Measurements from ENCODE around the gene EIF1. TPM values are rescaled to one million over a fixed set of nuclear protein-coding genes. Genes with fewer than 3 reads are reported as not detected.

Gene EIF1
- total RNA-seq, 1 experiment from 2014 or later: 1,082 TPM

DNA sequence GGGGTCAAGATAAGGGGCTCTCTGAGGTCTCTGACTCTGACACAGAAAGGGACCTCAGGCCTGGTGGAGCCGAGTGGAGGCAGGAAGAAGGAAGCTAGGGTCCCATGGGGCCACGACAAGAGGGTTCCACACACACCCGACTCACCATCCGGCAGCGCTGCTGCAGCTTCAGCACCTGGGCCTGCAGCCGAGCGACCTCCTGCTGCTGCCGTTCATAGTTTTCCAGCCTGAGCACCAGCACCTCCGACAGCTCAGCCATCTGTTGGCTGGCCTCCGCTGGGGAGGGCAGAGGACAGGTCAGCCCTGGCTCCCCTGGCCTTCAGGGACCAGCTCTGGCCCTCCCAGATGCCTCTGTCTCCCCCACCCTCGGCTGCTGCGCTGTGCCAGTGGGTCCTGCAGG lies 39.4 kb downstream of the EIF1 start (continued):
- TF ChIP-seq, protein P1, sequence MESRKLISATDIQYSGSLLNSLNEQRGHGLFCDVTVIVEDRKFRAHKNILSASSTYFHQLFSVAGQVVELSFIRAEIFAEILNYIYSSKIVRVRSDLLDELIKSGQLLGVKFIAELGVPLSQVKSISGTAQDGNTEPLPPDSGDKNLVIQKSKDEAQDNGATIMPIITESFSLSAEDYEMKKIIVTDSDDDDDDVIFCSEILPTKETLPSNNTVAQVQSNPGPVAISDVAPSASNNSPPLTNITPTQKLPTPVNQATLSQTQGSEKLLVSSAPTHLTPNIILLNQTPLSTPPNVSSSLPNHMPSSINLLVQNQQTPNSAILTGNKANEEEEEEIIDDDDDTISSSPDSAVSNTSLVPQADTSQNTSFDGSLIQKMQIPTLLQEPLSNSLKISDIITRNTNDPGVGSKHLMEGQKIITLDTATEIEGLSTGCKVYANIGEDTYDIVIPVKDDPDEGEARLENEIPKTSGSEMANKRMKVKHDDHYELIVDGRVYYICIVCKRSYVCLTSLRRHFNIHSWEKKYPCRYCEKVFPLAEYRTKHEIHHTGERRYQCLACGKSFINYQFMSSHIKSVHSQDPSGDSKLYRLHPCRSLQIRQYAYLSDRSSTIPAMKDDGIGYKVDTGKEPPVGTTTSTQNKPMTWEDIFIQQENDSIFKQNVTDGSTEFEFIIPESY (IDR thresholded peaks at IDR 0.05; ENCODE audit: extremely low read depth, insufficient replicate concordance, low read length): no peak
- TF ChIP-seq ZFX (IDR thresholded peaks at IDR 0.05): no peak
- no peak for TF ChIP-seq EZH2phosphoT487 (IDR thresholded peaks at IDR 0.05; ENCODE audit: borderline replicate concordance)

DNA sequence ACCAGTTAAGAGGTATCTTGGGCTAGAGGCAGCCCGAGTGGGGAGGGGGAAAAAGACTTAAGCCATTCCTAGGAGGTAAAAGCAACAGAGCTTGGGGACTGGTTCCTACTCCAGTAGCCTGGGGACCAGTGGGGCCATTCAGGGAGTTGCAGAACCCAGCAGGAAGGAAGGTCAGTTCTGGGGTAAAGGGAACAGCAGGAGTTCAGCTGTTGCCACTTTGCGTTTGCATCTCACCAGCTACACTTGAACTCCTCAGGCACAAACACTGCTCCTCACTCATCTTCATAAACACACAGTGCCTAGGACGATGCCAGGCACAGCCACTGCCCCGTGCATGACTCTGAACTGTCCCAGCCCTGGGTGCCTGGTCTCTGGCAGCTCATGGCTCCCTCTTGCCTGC lies 41.8 kb downstream of the EIF1 start:
- no peaks in the 10 kb centered on the region for H3K27me3 ChIP-seq (ENCODE audit: insufficient read depth, low read length)
- ChIA-PET POLR2A (interaction anchor here (0.8 to 2.4 kb wide), 2 partner anchors 35 to 41 kb away, joined by 3 to 7 read pairs; no protein-coding TSS in a partner anchor), RAD21 (ENCODE audit: low non-redundant PET in 1 of 2, low total read pairs in 2 of 2, uncharacterized antibody in 2 of 2, unreplicated experiment in 2 of 2) (no interaction called here), CTCF (interaction anchor here (1.1 kb wide), 1 partner anchor 10 kb away, joined by 3 read pairs; no protein-coding TSS in a partner anchor)
- TF ChIP-seq, protein P2, sequence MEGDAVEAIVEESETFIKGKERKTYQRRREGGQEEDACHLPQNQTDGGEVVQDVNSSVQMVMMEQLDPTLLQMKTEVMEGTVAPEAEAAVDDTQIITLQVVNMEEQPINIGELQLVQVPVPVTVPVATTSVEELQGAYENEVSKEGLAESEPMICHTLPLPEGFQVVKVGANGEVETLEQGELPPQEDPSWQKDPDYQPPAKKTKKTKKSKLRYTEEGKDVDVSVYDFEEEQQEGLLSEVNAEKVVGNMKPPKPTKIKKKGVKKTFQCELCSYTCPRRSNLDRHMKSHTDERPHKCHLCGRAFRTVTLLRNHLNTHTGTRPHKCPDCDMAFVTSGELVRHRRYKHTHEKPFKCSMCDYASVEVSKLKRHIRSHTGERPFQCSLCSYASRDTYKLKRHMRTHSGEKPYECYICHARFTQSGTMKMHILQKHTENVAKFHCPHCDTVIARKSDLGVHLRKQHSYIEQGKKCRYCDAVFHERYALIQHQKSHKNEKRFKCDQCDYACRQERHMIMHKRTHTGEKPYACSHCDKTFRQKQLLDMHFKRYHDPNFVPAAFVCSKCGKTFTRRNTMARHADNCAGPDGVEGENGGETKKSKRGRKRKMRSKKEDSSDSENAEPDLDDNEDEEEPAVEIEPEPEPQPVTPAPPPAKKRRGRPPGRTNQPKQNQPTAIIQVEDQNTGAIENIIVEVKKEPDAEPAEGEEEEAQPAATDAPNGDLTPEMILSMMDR (IDR thresholded peaks at IDR 0.05 in 2 of 3, conservative IDR thresholded peaks at IDR 0.05 in 1 of 3; ENCODE audit: borderline replicate concordance in 1 of 3, insufficient read depth in 1 of 3, low read depth in 2 of 3, low read length in 2 of 3): no peak
- no peak for TF ChIP-seq EZH2phosphoT487 (IDR thresholded peaks at IDR 0.05; ENCODE audit: borderline replicate concordance)
- no peak for TF ChIP-seq YY1 (IDR thresholded peaks at IDR 0.05; ENCODE audit: extremely low read depth, insufficient replicate concordance, low read depth, low read length)
- TF ChIP-seq TCF7L2 (IDR thresholded peaks at IDR 0.05; ENCODE audit: borderline replicate concordance, extremely low read depth, insufficient read depth, insufficient read length): no peak
- TF ChIP-seq CEBPB (IDR thresholded peaks at IDR 0.05; ENCODE audit: low read depth): no peak
- TF ChIP-seq POLR2AphosphoS5 (IDR thresholded peaks at IDR 0.05; ENCODE audit: low read depth, low read length): no peak
- TF ChIP-seq JUND (IDR thresholded peaks at IDR 0.05): no peak
- no peak for TF ChIP-seq EGR1 (IDR thresholded peaks at IDR 0.05; ENCODE audit: low read depth)
- no peak for TF ChIP-seq ZNF274 (IDR thresholded peaks at IDR 0.05; ENCODE audit: low read depth, low read length)
- TF ChIP-seq FOSL1 (IDR thresholded peaks at IDR 0.05; ENCODE audit: low read depth): no peak
- no peak for TF ChIP-seq POLR2A (IDR thresholded peaks at IDR 0.05; ENCODE audit: borderline replicate concordance, extremely low read depth, insufficient read depth, insufficient read length)
- DNase-seq (ENCODE audit: low read depth, low spot score) (no peak), ATAC-seq (no peak)
- no peaks in the 10 kb centered on the region for H3K9me2 ChIP-seq (ENCODE audit: insufficient read depth)
- no peaks in the 10 kb centered on the region for H4K20me1 ChIP-seq (ENCODE audit: insufficient read depth)
- no peak overlapping the region for H3K4me3 ChIP-seq (replicated peaks in 1 of 2; ENCODE audit: low read depth in 1 of 2, low read length in 2 of 2)
- H3K9ac ChIP-seq (ENCODE audit: low read length): no peak overlapping the region
- no peaks in the 10 kb centered on the region for H3K79me2 ChIP-seq (ENCODE audit: insufficient read depth, low read length)
- no peak overlapping the region for H3K27ac ChIP-seq (ENCODE audit: low read depth, low read length)
- BruUV-seq (replicated peaks): no TSS peak
- intact Hi-C loops (cut with micrococcal nuclease): no loop called here
- H2AFZ ChIP-seq (ENCODE audit: low read depth, low read length, poor library complexity, severe bottlenecking): no peak overlapping the region
- H3K36me3 ChIP-seq (ENCODE audit: control insufficient read depth in 1 of 2, insufficient read depth in 2 of 2, low read length in 2 of 2): no peaks in the 10 kb centered on the region
- no peaks in the 10 kb centered on the region for H3K9me3 ChIP-seq (ENCODE audit: control insufficient read depth in 1 of 2, insufficient read depth in 1 of 2, low read depth in 1 of 2, low read length in 2 of 2)
- H3K4me2 ChIP-seq (ENCODE audit: low read length): no peak overlapping the region
- peaks cover 0 to 17% of the 10 kb centered on the region in 2 experiments; a peak in 2 of 4 replicates for H3K4me1 ChIP-seq (ENCODE audit: control insufficient read depth in 1 of 2, insufficient read depth in 2 of 2, low read length in 2 of 2)

Measured in HCT116 (cell line).